GM12874 (cell line): ENCODE results near the gene FYN.

Source experiments
- CTCF ChIP-seq: IDR thresholded peaks from 2 replicates; pipeline ENCODE4 v1.5.1; 2011; ENCODE audit warnings: low read depth, mild to moderate bottlenecking, control low read depth, low read length, moderate library complexity; ENCODE audit not compliant: insufficient read depth

Gene FYN

GRCh38 chr6:111758608-111759329 lies 114.5 kb downstream of the FYN start:
- no peak for TF ChIP-seq CTCF

- no peak for TF ChIP-seq CTCF
Observed at GRCh38 chr6:111757342-111757741, 115.9 kb downstream of the FYN start.

GRCh38 chr6:111754423-111754822 lies 118.8 kb downstream of the FYN start:
- TF ChIP-seq CTCF, result no peak

GRCh38 chr6:111753573-111753972 lies 119.7 kb downstream of the FYN start:
- no peak for TF ChIP-seq CTCF

GRCh38 chr6:111752476-111752875 lies 120.8 kb downstream of the FYN start:
- TF ChIP-seq CTCF, result no peak

GRCh38 chr6:111750753-111751673 lies 122.2 kb downstream of the FYN start:
- no peak for TF ChIP-seq CTCF

GRCh38 chr6:111750153-111750552 lies 123.1 kb downstream of the FYN start:
- TF ChIP-seq CTCF, result no peak
